HepG2 (cell line): ENCODE results near the gene KAT14. TPM values are rescaled to one million over a fixed set of nuclear protein-coding genes. Genes with fewer than 3 reads are reported as not detected.

Experiments
- ATAC-seq: fragments of 200-7000 bp; cut with Tn5 transposase; 3 replicates; pipeline ENCODE4 v1.9.1; 2020; ENCODE audit warnings: mild to moderate bottlenecking, moderate library complexity
- BruUV-seq: library from RNA; stranded (reverse); fragments of 400-500 nt; replicated peaks from 2 replicates; lab custom pipeline; 2021; lab: Mats Ljungman, UMichigan
- CTCF ChIA-PET: fragments of 300-600 bp; formaldehyde crosslinking; extraction: SDS; loops from one replicate; lab custom pipeline; 2021; ENCODE audit warnings: low total read pairs, inconsistent platforms, low intra/inter-chr PET ratio; lab: Yijun Ruan, JAX
- POLR2A ChIA-PET: fragments of 350-600 bp; sonication (Branson Sonifier 250); formaldehyde crosslinking; loops from one replicate; lab custom pipeline; 2020; ENCODE audit warnings: antibody characterized with exemption, inconsistent platforms; lab: Yijun Ruan, JAX
- DNase-seq: peaks from one replicate; pipeline ENCODE4 v3.0.0-alpha.2; 2015; ENCODE audit warnings: low spot score
- FAIRE-seq: peaks from 3 replicates; lab custom pipeline; 2011; peaks lifted over from hg19 to GRCh38; lab: Jason Lieb, UNC
- H2AFZ ChIP-seq: one replicate; pipeline ENCODE4 v1.6.1; 2011; ENCODE audit warnings: low read length, inconsistent platforms
- H3K27ac ChIP-seq: fragments of 300-600 bp; 3 replicates; pipeline ENCODE4 v1.8.0; 2011; ENCODE audit warnings: mixed run types, mild to moderate bottlenecking, mixed read lengths, low read length, inconsistent platforms; ENCODE audit not compliant: insufficient read depth; ENCODE audit errors: extremely low read length
- H3K27me3 ChIP-seq, 2 experiments: fragments of 200-600 bp in 1 of 2; 2 replicates in 1 of 2; 3 replicates in 1 of 2; pipeline versions ENCODE4 v1.6.0 to v1.8.0; 2011; ENCODE audit warnings: low read length in 2 of 2, mild to moderate bottlenecking in 2 of 2, moderate library complexity in 2 of 2, inconsistent platforms in 1 of 2; ENCODE audit not compliant: insufficient read depth in 2 of 2, control insufficient read depth in 1 of 2
- H3K36me3 ChIP-seq, 2 experiments: fragments of 200-600 bp in 1 of 2; replicated peaks in 1 of 2; 2 replicates in 1 of 2; 3 replicates in 1 of 2; pipeline versions ENCODE4 v1.5.1 to v1.8.0; 2011; ENCODE audit warnings: low read length in 2 of 2, inconsistent platforms in 1 of 2; ENCODE audit not compliant: insufficient read depth in 2 of 2, control insufficient read depth in 1 of 2
- H3K4me1 ChIP-seq: 2 replicates; pipeline ENCODE4 v1.5.1; 2012; ENCODE audit warnings: low read length, inconsistent platforms; ENCODE audit not compliant: insufficient read depth
- H3K4me2 ChIP-seq: 2 replicates; pipeline ENCODE4 v1.6.0; 2011; ENCODE audit warnings: low read depth, low read length, inconsistent platforms
- H3K4me3 ChIP-seq, 3 experiments: fragments of 200-600 bp in 1 of 3; sonication (generic), shearing (Covaris generic) in 1 of 3; replicated peaks in 1 of 3; 2 replicates each; pipeline ENCODE4 v1.5.1; 2011 to 2016; ENCODE audit warnings: low read length in 3 of 3, inconsistent platforms in 2 of 3, low read depth in 2 of 3, mild to moderate bottlenecking in 2 of 3, control low read depth in 1 of 3, mixed read lengths in 1 of 3; ENCODE audit not compliant: insufficient read depth in 1 of 3
- H3K79me2 ChIP-seq: one replicate; pipeline ENCODE4 v1.6.1; 2011; ENCODE audit warnings: low read length, inconsistent platforms; ENCODE audit not compliant: insufficient read depth
- H3K9ac ChIP-seq: 2 replicates; pipeline ENCODE4 v1.6.0; 2011; ENCODE audit warnings: mild to moderate bottlenecking, low read depth, low read length, inconsistent platforms; ENCODE audit not compliant: insufficient read depth
- H3K9me3 ChIP-seq: 2 replicates; pipeline ENCODE4 v1.5.1; 2012; ENCODE audit warnings: mild to moderate bottlenecking, low read length
- H4K20me1 ChIP-seq: 2 replicates; pipeline ENCODE4 v1.6.0; 2011; ENCODE audit warnings: inconsistent platforms, mild to moderate bottlenecking, low read length, moderate library complexity; ENCODE audit not compliant: insufficient read depth
- BHLHE40 ChIP-seq: IDR thresholded peaks from 2 replicates; pipeline ENCODE4 v1.6.1; 2011; ENCODE audit warnings: low read length, improper control_type of control experiment
- FLYWCH1 ChIP-seq: sonication (generic); formaldehyde crosslinking; IDR thresholded peaks from 2 replicates; pipeline ENCODE4 v1.8.1; 2023; ENCODE audit warnings: mild to moderate bottlenecking, missing genetic modification reagents
- GATA4 ChIP-seq: sonication (generic); IDR thresholded peaks from 2 replicates; pipeline ENCODE4 v1.6.1; 2016; ENCODE audit warnings: antibody characterized with exemption, low read depth, borderline replicate concordance
- HMG20B ChIP-seq: conservative IDR thresholded peaks from 2 replicates; pipeline ENCODE4 v1.6.1; 2016; ENCODE audit warnings: missing genetic modification reagents, missing compliant biosample characterization
- KLF12 ChIP-seq: sonication (generic); formaldehyde crosslinking; IDR thresholded peaks from 2 replicates; pipeline ENCODE4 v1.4.0; 2020; ENCODE audit warnings: missing genetic modification reagents, borderline replicate concordance
- MLLT10 ChIP-seq: sonication (generic); formaldehyde crosslinking; IDR thresholded peaks from 2 replicates; pipeline ENCODE4 v1.4.0; 2020; ENCODE audit warnings: missing genetic modification reagents
- NR2F6 ChIP-seq, 2 experiments: IDR thresholded peaks; 2 replicates each; pipeline ENCODE4 v1.6.1; 2016; ENCODE audit warnings: antibody characterized with exemption in 1 of 2, mild to moderate bottlenecking in 1 of 2
- RBAK ChIP-seq: sonication (generic); formaldehyde crosslinking; IDR thresholded peaks from 2 replicates; pipeline ENCODE4 v1.5.1; 2020; ENCODE audit warnings: mild to moderate bottlenecking, missing genetic modification reagents
- SKI ChIP-seq: fragments of 450-650 bp; IDR thresholded peaks from one replicate; pipeline ENCODE4 v1.6.1; 2018; ENCODE audit warnings: mild to moderate bottlenecking; ENCODE audit not compliant: partially characterized antibody
- ZNF24 ChIP-seq: fragments of 450-650 bp; IDR thresholded peaks from 2 replicates; pipeline ENCODE4 v1.6.1; 2017; ENCODE audit warnings: antibody characterized with exemption, mild to moderate bottlenecking
- ZNF510 ChIP-seq: sonication (generic); formaldehyde crosslinking; IDR thresholded peaks from 2 replicates; pipeline ENCODE4 v1.4.0; 2020; ENCODE audit warnings: low read depth, mild to moderate bottlenecking, missing genetic modification reagents
- ZNF746 ChIP-seq: sonication (generic); formaldehyde crosslinking; IDR thresholded peaks from 2 replicates; pipeline ENCODE4 v1.8.0; 2022; ENCODE audit warnings: mild to moderate bottlenecking, missing genetic modification reagents
- ZNF790 ChIP-seq: sonication (generic); formaldehyde crosslinking; IDR thresholded peaks from 2 replicates; pipeline ENCODE4 v1.8.0; 2022; ENCODE audit warnings: missing genetic modification reagents, mild to moderate bottlenecking, borderline replicate concordance
- WGBS: methylation state at CpG from one replicate; pipeline ENCODE4 v1.1.6; 2017; ENCODE audit warnings: low lambda C conversion rate; 5-methylcytosine and 5-hydroxymethylcytosine counted together
- in situ Hi-C: cut with HindIII; loops from 2 replicates; pipeline ENCODE4 v1.10.0; 2017; ENCODE audit warnings: low pct_unique_long_range_greater_than_20kb; ENCODE audit not compliant: extremely low pct_ligation_motif_present
- intact Hi-C: fragments of 100-400 bp; cut with micrococcal nuclease; formaldehyde crosslinking; loops from one replicate; pipeline ENCODE4 v1.10.0; 2022; ENCODE audit not compliant: unreplicated experiment
- polyA plus RNA-seq, 8 experiments: library from polyadenylated mRNA; depleted of rRNA in 3 of 8; stranded (reverse) in 7 of 8; unstranded in 1 of 8; fragments of >200 nt; fragmentation: Illumina TruSeq in 4 of 8; extraction: Trizol in 4 of 8; gene quantifications; 2 replicates each; pipeline versions ENCODE4 v1.2.1 to v1.2.3, GENCODE V29; 2011 to 2016; ENCODE audit warnings: low read depth in 4 of 8, missing spikeins in 1 of 8, mixed read lengths in 1 of 8; ENCODE audit not compliant: insufficient read depth in 1 of 8
- total RNA-seq, 5 experiments: library from RNA; depleted of rRNA; stranded (reverse); fragments of >200 nt; fragmentation: Illumina TruSeq; extraction: Trizol; gene quantifications; 2 replicates each; pipeline ENCODE4 v1.2.3, GENCODE V29; 2016; ENCODE audit warnings: low read depth in 1 of 5
- TF ChIP-seq, protein P1 (sequence below): sonication (generic); formaldehyde crosslinking; IDR thresholded peaks from 2 replicates; pipeline ENCODE4 v1.4.0; 2020; ENCODE audit warnings: mild to moderate bottlenecking, missing genetic modification reagents
- TF ChIP-seq, protein P2 (sequence below): IDR thresholded peaks from 2 replicates; pipeline ENCODE4 v1.6.1; 2016; ENCODE audit warnings: missing biosample characterization, missing genetic modification reagents, low read depth
- TF ChIP-seq, protein P3 (sequence below): sonication (generic); formaldehyde crosslinking; IDR thresholded peaks from 2 replicates; pipeline ENCODE4 v1.4.0; 2020; ENCODE audit warnings: missing genetic modification reagents

The KAT14 gene
- total and polyA plus RNA-seq, 2 of the 13 experiments (the other 11 are each of a cell fraction or from before 2014, with no cell fraction given), result 5.1 to 15.1 TPM

DNA sequence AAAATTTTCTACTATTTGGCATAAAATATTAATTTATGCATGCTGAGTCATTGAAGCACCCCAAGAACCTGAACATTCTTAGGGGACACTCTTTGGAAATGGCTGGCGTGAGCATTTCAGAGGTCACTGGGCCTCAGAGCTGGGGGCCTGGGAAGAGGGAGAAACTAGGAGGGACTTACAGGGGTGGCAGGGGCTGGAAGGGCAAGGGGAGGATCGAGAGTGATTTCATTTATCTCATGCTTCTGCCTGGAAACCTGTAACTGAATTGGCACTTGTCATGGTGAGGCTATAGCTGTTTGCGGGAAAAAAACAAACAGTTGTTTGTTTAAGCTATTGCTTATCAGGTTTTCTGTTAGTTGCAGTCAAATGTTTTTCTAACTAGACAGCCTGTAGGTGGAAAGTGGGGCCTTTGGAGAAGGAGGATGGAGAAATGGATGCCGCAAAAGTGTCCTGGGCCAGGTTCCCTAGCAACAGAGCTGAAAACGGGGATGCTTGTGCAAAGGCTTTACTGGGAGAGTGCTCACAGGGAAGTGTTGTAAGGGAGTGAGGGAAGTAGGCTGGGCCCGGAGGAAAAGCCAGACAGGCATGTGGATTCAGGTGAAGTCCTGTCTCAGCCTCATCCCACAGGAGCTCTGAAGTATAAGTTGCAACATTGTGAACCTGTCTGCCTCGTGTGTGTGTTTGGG is 36.4 kb upstream of the KAT14 start:
- Histone ChIP-seq H3K27ac (no peak overlapping the region), H3K79me2 (no peaks in the 10 kb centered on the region), H3K4me3 (no peak overlapping the region), H2AFZ (no peak overlapping the region), H3K4me2 (no peak overlapping the region), H3K9me3 (no peaks in the 10 kb centered on the region), H3K36me3 (no peaks in the 10 kb centered on the region), H3K4me1 (peaks cover 7% of the 10 kb centered on the region; the same call in 1 of the 2 replicates), H4K20me1 (no peaks in the 10 kb centered on the region), H3K9ac (no peak overlapping the region), H3K27me3 (peaks cover 0 to 5% of the 10 kb centered on the region in 2 experiments; a peak in 1 of 5 replicates)
- TF ChIP-seq HMG20B, result no peak
- intact Hi-C loops (no loop called here), in situ Hi-C loops (no loop called here)
- POLR2A ChIA-PET, result no interaction called here
- no TSS peak for BruUV-seq
- CTCF ChIA-PET, result no interaction called here
- no peak for DNase-seq
- 14% methylated on average over 7 of the region's 7 CpGs for WGBS
- peak; percentile 35; the same call in 2 of the 3 replicates for ATAC-seq
- FAIRE-seq, result no peak

DNA sequence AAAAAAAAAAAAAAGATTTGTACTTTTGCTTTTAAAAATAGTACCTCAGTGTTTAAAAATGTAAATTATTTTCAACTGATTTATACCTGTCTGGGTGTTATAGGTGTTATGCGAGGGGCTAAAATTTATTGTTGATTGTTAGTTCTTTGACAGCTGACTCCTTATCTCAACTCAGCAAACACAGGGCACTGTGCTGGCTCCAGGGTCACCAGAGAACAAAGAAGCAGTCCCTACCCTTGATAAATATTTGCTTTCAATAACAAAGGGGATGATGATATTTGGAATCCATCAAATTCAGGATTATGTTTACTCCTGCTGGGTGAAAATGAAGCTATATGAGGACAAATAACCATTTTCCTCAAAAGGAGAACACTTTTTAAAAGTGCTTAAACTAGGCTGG is 34.2 kb upstream of the KAT14 start:
- 2% methylated on average over 1 of the region's 1 CpG for WGBS
- in situ Hi-C loops (no loop called here), intact Hi-C loops (no loop called here)
- Histone ChIP-seq H3K9me3 (no peaks in the 10 kb centered on the region), H4K20me1 (no peaks in the 10 kb centered on the region), H2AFZ (no peak overlapping the region), H3K4me1 (peaks cover 7% of the 10 kb centered on the region; the same call in 1 of the 2 replicates), H3K79me2 (no peaks in the 10 kb centered on the region), H3K4me3 (no peak overlapping the region), H3K36me3 (no peaks in the 10 kb centered on the region), H3K9ac (no peak overlapping the region), H3K27me3 (peaks cover 0 to 4% of the 10 kb centered on the region in 2 experiments; a peak in 1 of 5 replicates), H3K4me2 (no peak overlapping the region), H3K27ac (no peak overlapping the region)
- ChIA-PET CTCF (no interaction called here), POLR2A (no interaction called here)
- no peak for FAIRE-seq
- no TSS peak for BruUV-seq
- ATAC-seq, result peak; percentile 63
- DNase-seq, result peak; percentile 49
- TF ChIP-seq NR2F6 (IDR thresholded peaks at IDR 0.05) (peak; percentile 76), NR2F6 (CRISPR knock-in tag; IDR thresholded peaks at IDR 0.05) (no peak), RBAK (CRISPR knock-in tag) (no peak), ZNF24 (no peak), SKI (no peak), ZNF746 (CRISPR knock-in tag) (no peak), BHLHE40 (peak; percentile 41; the same call in 1 of the 2 replicates), FLYWCH1 (CRISPR knock-in tag) (no peak), GATA4 (peak; percentile 25; the same call in 1 of the 2 replicates), MLLT10 (CRISPR knock-in tag) (no peak), ZNF510 (CRISPR knock-in tag) (no peak), ZNF790 (CRISPR knock-in tag) (no peak), KLF12 (CRISPR knock-in tag) (no peak)
- TF ChIP-seq, protein P1, sequence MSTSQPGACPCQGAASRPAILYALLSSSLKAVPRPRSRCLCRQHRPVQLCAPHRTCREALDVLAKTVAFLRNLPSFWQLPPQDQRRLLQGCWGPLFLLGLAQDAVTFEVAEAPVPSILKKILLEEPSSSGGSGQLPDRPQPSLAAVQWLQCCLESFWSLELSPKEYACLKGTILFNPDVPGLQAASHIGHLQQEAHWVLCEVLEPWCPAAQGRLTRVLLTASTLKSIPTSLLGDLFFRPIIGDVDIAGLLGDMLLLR, result no peak
- TF ChIP-seq, protein P2, sequence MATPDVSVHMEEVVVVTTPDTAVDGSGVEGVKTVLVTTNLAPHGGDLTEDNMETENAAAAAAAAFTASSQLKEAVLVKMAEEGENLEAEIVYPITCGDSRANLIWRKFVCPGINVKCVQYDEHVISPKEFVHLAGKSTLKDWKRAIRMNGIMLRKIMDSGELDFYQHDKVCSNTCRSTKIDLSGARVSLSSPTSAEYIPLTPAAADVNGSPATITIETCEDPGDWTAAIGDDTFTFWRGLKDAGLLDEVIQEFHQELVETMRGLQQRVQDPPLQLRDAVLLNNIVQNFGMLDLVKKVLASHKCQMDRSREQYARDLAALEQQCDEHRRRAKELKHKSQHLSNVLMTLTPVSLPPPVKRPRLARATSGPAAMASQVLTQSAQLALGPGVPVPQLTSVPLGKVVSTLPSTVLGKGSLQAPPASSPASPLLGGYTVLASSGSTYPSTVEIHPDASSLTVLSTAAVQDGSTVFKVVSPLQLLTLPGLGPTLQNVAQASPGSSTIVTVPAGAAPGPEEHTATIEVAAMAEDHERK (CRISPR knock-in tag), result no peak
- TF ChIP-seq, protein P3, sequence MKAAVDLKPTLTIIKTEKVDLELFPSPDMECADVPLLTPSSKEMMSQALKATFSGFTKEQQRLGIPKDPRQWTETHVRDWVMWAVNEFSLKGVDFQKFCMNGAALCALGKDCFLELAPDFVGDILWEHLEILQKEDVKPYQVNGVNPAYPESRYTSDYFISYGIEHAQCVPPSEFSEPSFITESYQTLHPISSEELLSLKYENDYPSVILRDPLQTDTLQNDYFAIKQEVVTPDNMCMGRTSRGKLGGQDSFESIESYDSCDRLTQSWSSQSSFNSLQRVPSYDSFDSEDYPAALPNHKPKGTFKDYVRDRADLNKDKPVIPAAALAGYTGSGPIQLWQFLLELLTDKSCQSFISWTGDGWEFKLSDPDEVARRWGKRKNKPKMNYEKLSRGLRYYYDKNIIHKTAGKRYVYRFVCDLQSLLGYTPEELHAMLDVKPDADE, result no peak
